GM23338 (cell line): ENCODE data around the gene CAMTA1.

Source experiments
- CREB1 ChIP-seq: fragments of 250-450 bp; sonication (Bioruptor Pico); IDR thresholded peaks from 2 replicates; pipeline ENCODE4 v1.5.0; 2020; ENCODE audit warnings: low read depth, mild to moderate bottlenecking, moderate library complexity
- CTCF ChIP-seq, 2 experiments: fragments of 200-600 bp in 1 of 2; sonication (generic) in 1 of 2; conservative IDR thresholded peaks; 2 replicates each; pipeline versions ENCODE4 v1.5.1 to v1.6.1; 2016 to 2017; ENCODE audit warnings: antibody characterized with exemption in 2 of 2, low read depth in 2 of 2, mild to moderate bottlenecking in 2 of 2, moderate library complexity in 1 of 2
- ETS1 ChIP-seq: IDR thresholded peaks from 2 replicates; pipeline ENCODE4 v1.6.1; 2016; ENCODE audit warnings: antibody characterized with exemption
- EZH2 ChIP-seq: fragments of 200-600 bp; sonication (generic); IDR thresholded peaks from one replicate; pipeline ENCODE4 v1.8.0; 2017; ENCODE audit warnings: antibody characterized with exemption, mild to moderate bottlenecking, low read depth; ENCODE audit not compliant: unreplicated experiment
- EZH2phosphoT487 ChIP-seq: fragments of 200-600 bp; sonication (generic); IDR thresholded peaks from one replicate; pipeline ENCODE4 v1.8.1; 2018; ENCODE audit warnings: antibody characterized with exemption; ENCODE audit not compliant: unreplicated experiment
- JUNB ChIP-seq: IDR thresholded peaks from one replicate; pipeline ENCODE4 v1.6.1; 2016; ENCODE audit warnings: antibody characterized with exemption; ENCODE audit not compliant: unreplicated experiment
- POLR2AphosphoS5 ChIP-seq: IDR thresholded peaks from 2 replicates; pipeline ENCODE4 v1.6.1; 2016; ENCODE audit warnings: antibody characterized with exemption, low read depth
- REST ChIP-seq: IDR thresholded peaks from one replicate; pipeline ENCODE4 v1.6.1; 2018; ENCODE audit warnings: antibody characterized with exemption; ENCODE audit not compliant: unreplicated experiment
- STAT1 ChIP-seq: IDR thresholded peaks from one replicate; pipeline ENCODE4 v1.6.1; 2016; ENCODE audit warnings: antibody characterized with exemption; ENCODE audit not compliant: unreplicated experiment
- ZNF114 ChIP-seq: fragments of 250-450 bp; sonication (Bioruptor Pico); IDR thresholded peaks from 2 replicates; pipeline ENCODE4 v1.5.0; 2020; ENCODE audit warnings: mild to moderate bottlenecking, moderate library complexity
- ZNF462 ChIP-seq: fragments of 250-450 bp; sonication (Bioruptor Pico); IDR thresholded peaks from 2 replicates; pipeline ENCODE4 v1.5.0; 2020; ENCODE audit warnings: mild to moderate bottlenecking, moderate library complexity

GRCh38 chr1:7234471-7234755, 449.2 kb downstream of the CAMTA1 start:
- TF ChIP-seq CTCF (conservative IDR thresholded peaks at IDR 0.05; ENCODE audit: low read depth in 2 of 2) (no peak), EZH2phosphoT487 (no peak), EZH2 (no peak), POLR2AphosphoS5 (no peak), ZNF462 (no peak), REST (no peak), JUNB (no peak), ZNF114 (CRISPR knock-in tag) (no peak), CREB1 (CRISPR knock-in tag) (no peak), STAT1 (no peak), ETS1 (no peak)
